A549 treated with AZD9567 at 1 μM for 4 hours (cell line): ENCODE measurements around the gene MYL12B. TPM values are rescaled to one million over a fixed set of nuclear protein-coding genes. Genes with fewer than 3 reads are reported as not detected.

ENCODE experiments used
- total RNA-seq: library from RNA; stranded (reverse); fragments of 200-300 nt; extraction: Qiagen RNA extraction; gene quantifications from 5 replicates; pipeline ENCODE4 v1.2.3, GENCODE V29; 2022; ENCODE audit not compliant: insufficient read depth

Gene MYL12B
- total RNA-seq: 358 to 414 TPM (median 405 TPM) in 5 replicates

GRCh38 chr18:3261373-3262233 is at the start of gene MYL12B:
TSS of gene MYL12B (plus strand) at chr18:3262133. CDS start at chr18:3272899, 10,766 bp downstream.

DNA sequence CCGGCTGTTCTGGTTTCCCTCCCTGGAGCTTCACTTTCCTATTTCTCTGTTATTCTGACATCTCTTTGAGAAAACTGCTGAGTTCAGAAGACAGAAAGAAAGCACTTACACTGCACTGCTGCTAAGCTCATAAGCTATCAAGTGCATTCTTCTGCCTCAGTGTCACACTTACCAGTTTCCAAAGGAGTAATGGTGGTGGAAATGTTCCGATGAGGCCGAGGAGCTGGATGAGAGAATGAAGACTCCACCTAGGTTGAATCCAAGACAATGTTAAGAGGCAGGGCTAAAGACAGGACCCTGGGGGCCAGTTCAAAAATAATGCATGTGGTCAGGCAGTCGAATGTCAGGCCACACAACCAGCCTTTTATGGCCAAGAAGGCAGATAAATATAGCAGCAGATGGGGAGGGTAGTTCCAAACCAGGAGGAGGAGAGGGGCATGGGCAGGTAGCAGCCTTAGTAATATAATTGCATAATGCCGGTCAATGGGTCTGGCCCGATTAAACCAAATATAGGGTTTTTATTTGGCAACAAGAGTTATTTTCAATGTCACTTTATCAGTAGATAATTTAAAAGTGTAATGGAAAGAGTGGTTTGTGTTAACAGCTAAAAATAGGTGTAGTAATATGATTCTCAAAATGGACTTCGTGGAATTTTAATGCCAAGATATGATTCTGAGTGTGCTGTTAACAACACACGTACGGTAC is 42.1 kb upstream of the MYL12B start, which contains the start of gene MYOM1:
MYOM1 (minus strand) TSS at position 338 of the 705 bp plus-strand sequence. CDS start 4,745 bp downstream, outside the sequence.

GRCh38 chr18:3247240-3248061 is 14.5 kb upstream of the MYL12B start, which contains the start of gene MYL12A:
TSS of gene MYL12A (plus strand) at chr18:3247801. CDS start at chr18:3253248, 5,447 bp downstream.

Other genes starting within 250 kb of the MYL12B start
- 13.2 to 19.7 TPM (median 18.2 TPM) in 5 replicates for gene LPIN2, start 249.0 kb upstream of the MYL12B start, total RNA-seq
- 0.05 to 0.08 TPM (median 0.06 TPM) in 4 of 5 replicates, not detected in the other for gene MYOM1, start 42.2 kb upstream of the MYL12B start, total RNA-seq
- gene MYL12A, start 14.3 kb upstream of the MYL12B start, total RNA-seq: 295 to 354 TPM (median 339 TPM) in 5 replicates
- gene TGIF1, start 188.0 kb downstream of the MYL12B start, total RNA-seq: 91.0 to 126 TPM (median 115 TPM) in 5 replicates